Measurements from ENCODE around the gene HS2ST1. TPM values are rescaled to one million over a fixed set of nuclear protein-coding genes. Genes with fewer than 3 reads are reported as not detected.

The HS2ST1 gene
- total RNA-seq, 3 donors from 2014 or later = 20.9 to 24.5 (median 21.7) TPM

GRCh38 chr1:87042111-87042811, 127.8 kb downstream of the HS2ST1 start:
- intact Hi-C loops (cut with DNase I, micrococcal nuclease) = no loop called here
- Histone ChIP-seq H3K4me1 (ENCODE audit: low read depth) (no peaks in the 10 kb centered on the region), H3K4me3 (no peak overlapping the region), H3K36me3 (ENCODE audit: low read depth) (no peaks in the 10 kb centered on the region), H3K9me3 (peaks cover under 1% of the 10 kb centered on the region)
- ATAC-seq = no peak
- no peak for DNase-seq
- TF ChIP-seq CTCF (IDR thresholded peaks at IDR 0.05) = no peak

GRCh38 chr1:87044424-87044823, 130.0 kb downstream of the HS2ST1 start:
- DNase-seq = no peak
- Histone ChIP-seq H3K9me3 (peaks cover 9% of the 10 kb centered on the region), H3K36me3 (ENCODE audit: low read depth) (no peaks in the 10 kb centered on the region), H3K4me1 (ENCODE audit: low read depth) (no peaks in the 10 kb centered on the region), H3K4me3 (no peak overlapping the region)
- ATAC-seq = no peak
- no peak for TF ChIP-seq CTCF (IDR thresholded peaks at IDR 0.05)
- intact Hi-C loops (cut with DNase I, micrococcal nuclease) = no loop called here

GRCh38 chr1:87044840-87045239, 130.4 kb downstream of the HS2ST1 start:
- Histone ChIP-seq H3K4me1 (ENCODE audit: low read depth) (no peaks in the 10 kb centered on the region), H3K4me3 (no peak overlapping the region), H3K9me3 (peaks cover 9% of the 10 kb centered on the region), H3K36me3 (ENCODE audit: low read depth) (no peaks in the 10 kb centered on the region)
- no peak for ATAC-seq
- intact Hi-C loops (cut with DNase I, micrococcal nuclease) = no loop called here
- DNase-seq = no peak
- no peak for TF ChIP-seq CTCF (IDR thresholded peaks at IDR 0.05)

- intact Hi-C loops (cut with DNase I, micrococcal nuclease) = no loop called here
- no peak for TF ChIP-seq CTCF (IDR thresholded peaks at IDR 0.05)
- H3K9me3 ChIP-seq = peaks cover 9% of the 10 kb centered on the region
- no peaks in the 10 kb centered on the region for H3K4me1 ChIP-seq (ENCODE audit: low read depth)
- no peak for DNase-seq
- peak; percentile 45 for ATAC-seq
- no peak overlapping the region for H3K4me3 ChIP-seq
- H3K36me3 ChIP-seq (ENCODE audit: low read depth) = no peaks in the 10 kb centered on the region
Measured at GRCh38 chr1:87045761-87046304, 131.4 kb downstream of the HS2ST1 start.

GRCh38 chr1:87046951-87047350, 132.5 kb downstream of the HS2ST1 start:
- H3K9me3 ChIP-seq = peaks cover 9% of the 10 kb centered on the region
- ATAC-seq = no peak
- TF ChIP-seq CTCF (IDR thresholded peaks at IDR 0.05) = no peak
- H3K4me1 ChIP-seq (ENCODE audit: low read depth) = no peaks in the 10 kb centered on the region
- H3K4me3 ChIP-seq = no peak overlapping the region
- intact Hi-C loops (cut with DNase I, micrococcal nuclease) = no loop called here
- DNase-seq = no peak
- no peaks in the 10 kb centered on the region for H3K36me3 ChIP-seq (ENCODE audit: low read depth)

Measured in mucosa of descending colon (tissue), 3 donors.